Activated CD8-positive, alpha-beta memory T cell treated with anti-CD3 and anti-CD28 coated beads, Interleukin-2, amount 50 U/mL, for 24 hours (primary cell): Measurements from ENCODE around the gene METTL9.
"Not testable (repeated sequence)": the region's sequence is repeated elsewhere in the genome, so short reads cannot be mapped to it uniquely, and the experiment has no call there.

Source experiments
- DNase-seq: peaks from one replicate; pipeline ENCODE4 v3.0.0-alpha.2; 2020; ENCODE audit errors: extremely low read depth

METTL9 gene

DNA sequence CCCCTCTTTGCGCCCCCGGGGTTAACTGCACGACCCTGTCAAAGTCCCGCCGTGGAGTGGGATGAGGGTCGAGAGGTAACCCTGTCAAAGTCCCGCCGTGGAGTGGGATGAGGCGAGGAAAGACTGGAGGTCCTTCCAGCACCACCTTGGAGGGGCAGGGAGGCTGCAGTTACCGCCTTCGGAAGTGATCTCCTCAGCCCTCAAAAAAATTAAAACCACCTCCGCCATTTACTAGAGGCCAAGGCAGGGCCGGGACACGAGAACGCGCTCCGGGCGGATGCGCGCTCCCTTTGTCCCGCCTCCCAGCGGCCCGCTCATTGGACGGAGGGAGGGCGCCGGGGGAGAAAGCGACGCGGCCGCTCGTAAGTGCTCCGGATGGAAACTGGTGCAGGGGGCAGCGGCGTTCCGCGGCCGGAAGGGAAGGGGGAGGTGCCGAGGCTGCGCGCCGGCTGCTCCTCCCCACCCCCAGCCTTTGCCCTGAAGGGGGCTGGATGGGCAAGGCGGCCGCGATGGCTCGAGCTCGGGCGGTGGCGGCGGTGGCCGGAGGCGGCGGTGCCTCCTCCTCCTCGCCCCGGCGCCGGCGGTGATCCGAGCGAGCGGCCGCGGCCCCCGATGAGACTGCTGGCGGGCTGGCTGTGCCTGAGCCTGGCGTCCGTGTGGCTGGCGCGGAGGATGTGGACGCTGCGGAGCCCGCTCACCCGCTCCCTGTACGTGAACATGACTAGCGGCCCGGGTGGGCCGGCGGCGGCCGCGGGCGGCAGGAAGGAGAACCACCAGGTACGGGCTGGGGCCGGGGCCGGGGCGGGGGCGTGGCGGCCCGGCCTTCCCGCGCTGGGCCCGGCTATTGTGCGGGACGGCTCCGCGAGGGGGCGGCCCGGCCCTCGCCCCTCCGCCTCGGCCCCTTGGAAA, at the start of gene METTL9:
Gene METTL9 (plus strand): TSS at position 456 of the 909 bp plus-strand sequence. CDS start 157 bp downstream, at position 613.
- DNase-seq, result peak; percentile 79

DNA sequence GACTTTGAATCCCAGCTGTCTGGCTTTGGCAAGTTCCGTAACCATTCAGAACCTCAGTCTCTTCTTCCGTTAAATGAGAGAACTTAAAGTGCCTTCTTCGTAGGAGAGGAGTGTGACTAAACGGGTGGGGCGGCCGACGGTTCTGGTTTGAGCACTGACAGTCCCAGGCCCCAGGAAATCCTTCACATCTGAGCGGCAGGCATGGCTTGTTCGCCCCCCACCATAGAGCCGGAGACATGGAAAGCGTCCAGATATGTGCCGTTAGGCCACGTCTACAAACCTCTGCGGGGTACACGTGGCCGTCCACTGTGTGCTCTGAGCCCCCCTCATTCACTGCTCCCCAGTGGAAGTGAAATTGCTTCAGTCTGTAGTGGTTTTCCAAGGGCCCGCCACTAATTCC, 49.4 kb upstream of the METTL9 start:
- DNase-seq, result not testable (repeated sequence)

DNA sequence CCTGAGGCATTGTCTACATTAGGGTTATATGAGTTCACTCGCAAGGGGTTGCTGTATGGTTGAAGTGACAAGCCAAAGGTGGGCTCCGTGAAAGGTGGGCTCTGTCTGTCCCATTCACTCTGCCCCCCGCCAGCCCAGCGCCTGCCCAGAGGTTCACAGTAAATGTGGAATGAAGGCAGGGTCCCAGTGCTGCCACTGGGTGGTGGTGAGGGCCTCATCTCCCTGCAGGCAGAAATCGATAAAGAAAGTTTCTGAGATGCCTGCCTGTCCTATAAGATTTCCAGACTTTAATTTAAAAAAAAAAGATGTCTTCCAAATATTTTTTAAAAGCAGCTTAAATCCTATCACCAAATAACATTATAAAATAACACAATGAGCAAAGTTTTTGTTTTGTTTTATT, 48.9 kb upstream of the METTL9 start:
- not testable (repeated sequence) for DNase-seq

DNA sequence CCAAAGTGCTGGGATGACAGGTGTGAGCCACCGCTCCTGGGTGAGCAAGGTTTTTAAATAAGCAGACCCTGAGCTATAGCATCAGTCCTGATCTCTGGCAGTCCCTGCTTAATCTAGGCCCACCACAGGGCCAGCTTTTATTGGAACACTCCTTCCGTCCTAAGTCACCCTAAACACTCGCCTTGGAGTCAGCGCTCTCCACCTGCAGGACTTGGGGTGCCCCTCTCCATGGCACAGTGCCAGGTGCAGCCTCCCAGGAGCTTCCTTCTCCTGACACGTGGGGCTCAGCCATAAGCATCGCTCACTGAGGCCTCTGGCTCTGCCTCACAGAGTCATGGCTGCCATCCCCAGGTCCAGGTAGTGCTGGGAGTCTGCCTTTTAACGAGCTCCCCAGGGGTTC, 48.3 kb upstream of the METTL9 start:
- not testable (repeated sequence) for DNase-seq

- DNase-seq, result not testable (repeated sequence)
These were observed 47.8 kb upstream of the METTL9 start for GRCh38 chr16:21551600-21551999.

- not testable (repeated sequence) for DNase-seq
These were observed 45.7 kb upstream of the METTL9 start for GRCh38 chr16:21553481-21554296.

DNA sequence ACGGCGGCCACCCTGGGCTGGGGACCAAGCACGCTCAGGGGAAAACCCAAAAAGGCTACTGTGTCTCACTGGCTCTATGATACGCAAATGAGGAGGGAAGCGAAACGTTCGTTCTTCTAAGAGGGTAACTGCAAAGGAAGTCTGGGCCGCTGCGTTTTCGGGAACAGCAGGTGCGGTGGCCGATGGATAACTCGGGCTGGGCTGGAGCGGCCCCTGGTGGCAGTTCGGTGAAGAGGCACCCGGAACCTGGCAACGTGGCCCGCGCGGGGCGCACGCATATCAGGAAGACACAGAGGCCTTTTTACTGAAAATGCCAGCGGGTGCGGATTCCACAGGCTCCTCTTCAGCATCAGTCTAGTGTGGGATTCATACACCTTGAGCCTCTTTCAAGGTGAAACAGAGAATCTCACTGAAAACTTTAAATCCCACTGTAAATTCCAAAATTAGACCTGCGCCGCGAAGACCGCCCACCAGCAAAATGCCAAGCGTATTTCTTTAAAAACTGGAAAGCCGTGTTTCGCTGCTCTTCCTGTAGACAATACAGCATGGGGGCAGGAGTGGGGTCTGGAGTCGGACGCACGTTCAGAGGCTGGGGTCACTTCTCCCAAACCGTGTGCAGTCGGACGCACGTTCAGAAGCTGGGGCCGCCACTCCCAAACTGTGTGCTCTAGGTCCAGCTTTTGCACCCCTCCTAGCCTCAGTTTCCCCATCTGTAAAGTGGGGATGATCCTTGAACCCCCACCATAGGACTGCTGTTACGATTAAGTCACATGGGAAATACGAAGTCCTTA, 44.4 kb upstream of the METTL9 start:
- peak; percentile 85 for DNase-seq

GRCh38 chr16:21555621-21556020, 43.8 kb upstream of the METTL9 start:
- not testable (repeated sequence) for DNase-seq

DNA sequence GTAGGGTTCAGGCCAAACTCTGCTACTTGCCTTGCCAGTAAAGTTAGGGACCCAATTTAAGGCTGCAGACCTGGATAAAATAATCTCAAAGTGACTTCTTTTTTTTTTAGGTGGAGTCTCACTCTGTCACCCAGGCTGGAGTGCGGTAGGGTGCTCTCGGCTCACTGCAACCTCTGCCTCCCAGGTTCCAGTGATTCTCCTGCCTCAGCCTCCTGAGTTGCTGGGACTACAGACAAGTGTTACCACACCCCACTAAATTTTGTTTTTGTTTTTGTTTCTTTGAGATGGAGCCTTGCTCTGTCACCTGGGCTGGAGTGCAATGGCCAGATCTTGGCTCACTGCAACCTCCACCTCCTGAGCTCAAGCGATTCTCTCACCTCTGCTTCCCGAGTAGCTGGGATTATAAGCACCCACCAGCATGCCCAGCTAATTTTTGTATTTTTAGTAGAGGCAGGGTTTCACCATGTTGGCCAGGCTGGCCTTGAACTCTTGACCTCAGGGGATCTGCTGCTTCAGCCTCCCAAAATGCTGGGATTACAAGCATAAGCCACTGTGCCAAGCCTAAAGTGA, 43.3 kb upstream of the METTL9 start:
- DNase-seq, result not testable (repeated sequence)

DNA sequence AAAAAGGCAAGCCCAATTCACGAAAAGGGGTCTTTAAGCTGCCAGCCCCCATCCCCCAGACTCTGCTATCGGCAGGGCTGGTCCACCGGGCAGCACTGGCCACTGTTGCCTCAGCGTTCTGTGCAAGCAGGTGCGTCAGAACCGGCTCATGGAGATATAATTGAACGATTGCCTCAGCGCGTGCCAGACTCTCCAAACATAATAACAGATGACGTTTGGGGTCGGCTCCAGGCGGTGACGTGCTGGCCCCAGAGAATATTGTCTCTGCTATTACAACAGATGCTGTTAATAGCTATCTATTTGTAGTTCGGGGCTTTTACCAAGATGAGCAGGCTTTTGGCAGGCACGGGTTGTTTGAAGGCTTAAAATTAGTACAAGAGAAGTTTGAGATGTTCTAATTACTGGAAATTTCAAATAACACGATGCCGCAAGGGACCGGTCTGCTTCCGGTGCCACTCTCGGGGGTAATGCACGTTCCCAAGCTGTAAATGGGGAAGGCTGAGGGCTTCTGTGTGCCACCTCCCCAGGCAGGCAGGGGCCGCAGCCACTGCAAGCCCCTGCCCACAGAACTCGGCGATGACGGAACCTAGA, 42.6 kb upstream of the METTL9 start:
- DNase-seq, result not testable (repeated sequence)

GRCh38 chr16:21560462-21560861, 38.9 kb upstream of the METTL9 start:
- DNase-seq, result no peak

GRCh38 chr16:21563676-21564075, 35.7 kb upstream of the METTL9 start:
- no peak for DNase-seq

- DNase-seq, result not testable (repeated sequence)
These were observed 35.0 kb upstream of the METTL9 start for GRCh38 chr16:21564367-21564766.

- no peak for DNase-seq
These were observed 33.9 kb upstream of the METTL9 start for GRCh38 chr16:21565507-21565860.

- DNase-seq, result no peak
These were observed 33.3 kb upstream of the METTL9 start for GRCh38 chr16:21565861-21566669.

- DNase-seq, result no peak
These were observed 32.4 kb upstream of the METTL9 start for GRCh38 chr16:21566891-21567414.

- not testable (repeated sequence) for DNase-seq
These were observed 31.9 kb upstream of the METTL9 start for GRCh38 chr16:21567496-21567895.

DNA sequence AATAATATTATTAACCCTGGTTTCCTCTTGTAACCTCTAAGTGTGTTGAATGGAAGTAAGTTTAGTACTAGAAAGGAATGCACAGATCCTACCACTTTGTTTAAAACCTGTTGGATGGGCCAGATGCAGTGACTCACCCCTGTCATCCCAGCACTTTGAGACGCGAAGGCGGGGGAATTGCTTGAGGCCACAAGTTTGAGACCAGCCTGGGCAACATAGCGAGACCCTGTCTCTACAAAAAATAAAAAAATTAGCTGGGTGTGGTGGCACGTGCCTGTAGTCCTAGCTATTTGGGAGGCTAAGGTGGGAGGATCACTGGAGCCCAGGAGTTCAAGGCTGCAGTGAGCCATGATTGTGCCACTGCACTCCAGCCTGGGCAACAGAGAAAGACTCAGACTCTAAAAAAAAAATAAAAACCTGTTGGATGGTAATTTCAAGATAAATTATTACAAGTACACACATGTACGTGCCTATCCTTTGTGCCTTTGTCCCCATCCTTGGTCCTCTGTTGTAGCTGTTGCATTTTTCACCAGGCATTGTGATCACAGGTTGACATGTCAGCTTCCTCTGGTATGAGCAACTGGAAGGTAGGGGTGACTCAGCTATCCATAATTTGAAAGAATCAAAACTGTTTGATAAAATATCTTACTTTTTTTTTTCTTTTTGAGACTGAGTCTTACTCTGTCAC, 30.7 kb upstream of the METTL9 start:
- DNase-seq, result no peak

DNA sequence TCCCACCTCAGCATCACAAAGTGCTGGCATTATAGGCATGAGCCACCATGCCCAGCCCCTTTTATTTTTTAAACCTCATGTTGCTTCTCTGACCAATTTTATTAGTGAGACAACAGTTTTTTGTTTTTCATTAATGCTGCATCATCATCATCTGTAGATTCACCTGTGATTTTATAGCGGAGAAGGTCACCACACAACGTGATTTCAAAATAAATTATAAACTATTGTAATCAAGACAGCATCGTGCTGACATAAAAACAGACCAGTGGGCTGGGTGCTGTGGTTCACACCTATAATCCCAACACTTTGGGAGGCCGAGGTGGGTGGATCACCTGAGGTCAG, 28.7 kb upstream of the METTL9 start:
- no peak for DNase-seq
